Left lung (tissue), 10 donors: ENCODE data around the gene ELF1. TPM values are rescaled to one million over a fixed set of nuclear protein-coding genes. Genes with fewer than 3 reads are reported as not detected.
A peak's percentile ranks its signal among the peaks of the same experiment; 100 is the strongest.

Experiments used
- ATAC-seq: fragments of 200-7000 bp; cut with Tn5 transposase; one replicate; pipeline ENCODE4 v1.9.1; 2020; ENCODE audit warnings: moderate library complexity
- DNase-seq, 4 donors: peaks; one replicate each; pipeline ENCODE4 v3.0.0-alpha.2; 2013 to 2020
- H3K27ac ChIP-seq, 2 donors: fragments of 200-600 bp; sonication (generic) in 1 of 2; one replicate each; pipeline versions ENCODE4 v1.5.0 to v1.8.0; 2020 to 2021
- H3K27me3 ChIP-seq, 2 donors: fragments of 200-600 bp; sonication (generic) in 1 of 2; one replicate each; pipeline versions ENCODE4 v1.5.0 to v1.8.0; 2020 to 2021
- H3K36me3 ChIP-seq, 2 donors: fragments of 200-600 bp; sonication (generic) in 1 of 2; one replicate each; pipeline versions ENCODE4 v1.5.0 to v1.8.0; 2020 to 2021
- H3K4me1 ChIP-seq, 2 donors: fragments of 200-600 bp; one replicate each; pipeline ENCODE4 v1.8.0; 2021
- H3K4me3 ChIP-seq, 2 donors: fragments of 200-600 bp; sonication (generic) in 1 of 2; one replicate each; pipeline versions ENCODE4 v1.5.0 to v1.8.0; 2020 to 2021; ENCODE audit warnings: mild to moderate bottlenecking in 1 of 2
- H3K9me3 ChIP-seq, 2 donors: fragments of 200-600 bp; sonication (generic) in 1 of 2; one replicate each; pipeline versions ENCODE4 v1.5.0 to v1.8.0; 2020 to 2021
- intact Hi-C, 2 donors: fragments of 100-400 bp; cut with DNase I; formaldehyde crosslinking; loops; one replicate each; pipeline versions ENCODE4 v1.11.2 to v1.14.2; 2022
- polyA plus RNA-seq, 6 donors: library from polyadenylated mRNA; unstranded; fragments of 120-200 nt; gene quantifications; one replicate each; pipeline ENCODE4 v1.2.1, GENCODE V29; 2013; ENCODE audit not compliant: insufficient read length in 6 of 6
- total RNA-seq, 2 donors: library from RNA; stranded (reverse); fragmentation: NEBNext Ultra II Directional; extraction: Animal tissue kit (Norgen Biotek cat#: 25700); gene quantifications; one replicate each; pipeline ENCODE4 v1.2.1, GENCODE V29; 2021
- TF ChIP-seq, protein P1 (sequence below), 2 donors: fragments of 200-600 bp; sonication (generic) in 1 of 2; IDR thresholded peaks; one replicate each; pipeline versions ENCODE4 v1.5.0 to v1.8.0; 2021; ENCODE audit warnings: antibody characterized with exemption in 2 of 2
- donor health status: DM: no; HTN: yes; CAD: no.
- donor health status: DM: no; HTN: no; CAD: no.

Gene ELF1
- total and polyA plus RNA-seq, 8 donors = 46.6 to 84.6 (median 52.6) TPM

DNA sequence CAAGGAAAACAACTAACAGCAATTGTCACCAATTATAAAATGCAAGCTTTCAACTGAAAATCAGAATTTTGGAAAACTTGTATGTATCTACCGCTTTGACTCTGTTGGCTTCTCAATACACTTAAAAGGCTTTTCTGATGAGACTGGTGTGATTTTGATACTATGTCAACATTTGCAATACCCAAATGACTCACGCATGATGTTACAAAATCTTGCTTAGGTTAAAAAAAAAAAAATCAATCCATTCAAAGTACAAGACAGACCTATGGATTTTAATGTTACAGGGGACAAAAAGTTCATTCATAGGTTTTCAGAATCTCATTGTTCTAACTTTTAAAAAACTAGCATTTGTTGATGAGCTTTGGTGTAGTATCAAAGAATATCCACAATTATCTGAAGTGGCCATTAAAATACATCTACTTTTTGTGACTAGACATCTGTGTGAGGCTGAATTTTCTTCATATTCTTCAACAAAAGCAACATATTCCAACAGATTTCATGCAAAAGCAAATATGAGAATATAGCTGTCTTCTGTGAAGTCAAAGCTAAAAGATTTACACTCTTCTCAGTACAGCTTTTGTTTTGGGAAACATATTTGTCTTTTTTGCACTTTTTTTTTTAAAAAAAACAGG, 10.7 kb downstream of the ELF1 start:
- TF ChIP-seq, protein P1, sequence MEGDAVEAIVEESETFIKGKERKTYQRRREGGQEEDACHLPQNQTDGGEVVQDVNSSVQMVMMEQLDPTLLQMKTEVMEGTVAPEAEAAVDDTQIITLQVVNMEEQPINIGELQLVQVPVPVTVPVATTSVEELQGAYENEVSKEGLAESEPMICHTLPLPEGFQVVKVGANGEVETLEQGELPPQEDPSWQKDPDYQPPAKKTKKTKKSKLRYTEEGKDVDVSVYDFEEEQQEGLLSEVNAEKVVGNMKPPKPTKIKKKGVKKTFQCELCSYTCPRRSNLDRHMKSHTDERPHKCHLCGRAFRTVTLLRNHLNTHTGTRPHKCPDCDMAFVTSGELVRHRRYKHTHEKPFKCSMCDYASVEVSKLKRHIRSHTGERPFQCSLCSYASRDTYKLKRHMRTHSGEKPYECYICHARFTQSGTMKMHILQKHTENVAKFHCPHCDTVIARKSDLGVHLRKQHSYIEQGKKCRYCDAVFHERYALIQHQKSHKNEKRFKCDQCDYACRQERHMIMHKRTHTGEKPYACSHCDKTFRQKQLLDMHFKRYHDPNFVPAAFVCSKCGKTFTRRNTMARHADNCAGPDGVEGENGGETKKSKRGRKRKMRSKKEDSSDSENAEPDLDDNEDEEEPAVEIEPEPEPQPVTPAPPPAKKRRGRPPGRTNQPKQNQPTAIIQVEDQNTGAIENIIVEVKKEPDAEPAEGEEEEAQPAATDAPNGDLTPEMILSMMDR (IDR thresholded peaks at IDR 0.05) = no peak
- intact Hi-C loops = no loop called here
- Histone ChIP-seq H3K27me3 (no peaks in the 10 kb centered on the region), H3K9me3 (no peaks in the 10 kb centered on the region), H3K27ac (peak overlapping the region; percentile 11 to 20), H3K4me3 (no peak overlapping the region), H3K4me1 (peaks cover 16 to 96% of the 10 kb centered on the region in 2 donors), H3K36me3 (no peaks in the 10 kb centered on the region)
- DNase-seq = no peak
- ATAC-seq = peak; percentile 71

DNA sequence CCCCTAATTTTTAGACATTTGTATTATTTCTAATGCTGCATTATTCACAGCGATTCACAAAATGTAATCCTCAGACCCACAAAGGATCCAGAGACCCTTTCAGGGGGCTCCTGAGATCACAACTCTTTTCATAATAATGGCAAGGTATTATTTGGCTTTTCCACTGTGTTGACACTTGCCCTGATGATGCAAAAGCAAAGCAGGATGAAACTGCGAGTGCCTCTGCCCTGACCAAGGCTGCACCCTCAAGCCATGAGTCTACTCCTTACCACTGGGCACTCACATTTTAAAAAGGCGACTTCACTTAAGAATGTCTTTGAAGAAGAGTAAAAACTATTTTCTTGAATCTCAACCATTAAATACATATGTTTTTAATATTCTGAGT, 11.4 kb downstream of the ELF1 start:
- Histone ChIP-seq H3K9me3 (no peaks in the 10 kb centered on the region), H3K27ac (peak overlapping the region; percentile 11 to 20), H3K27me3 (no peaks in the 10 kb centered on the region), H3K36me3 (no peaks in the 10 kb centered on the region), H3K4me3 (no peak overlapping the region), H3K4me1 (peaks cover 16 to 96% of the 10 kb centered on the region in 2 donors)
- TF ChIP-seq, protein P1 (IDR thresholded peaks at IDR 0.05) = no peak
- intact Hi-C loops = no loop called here
- peak; percentile 62 for ATAC-seq
- no peak for DNase-seq

DNA sequence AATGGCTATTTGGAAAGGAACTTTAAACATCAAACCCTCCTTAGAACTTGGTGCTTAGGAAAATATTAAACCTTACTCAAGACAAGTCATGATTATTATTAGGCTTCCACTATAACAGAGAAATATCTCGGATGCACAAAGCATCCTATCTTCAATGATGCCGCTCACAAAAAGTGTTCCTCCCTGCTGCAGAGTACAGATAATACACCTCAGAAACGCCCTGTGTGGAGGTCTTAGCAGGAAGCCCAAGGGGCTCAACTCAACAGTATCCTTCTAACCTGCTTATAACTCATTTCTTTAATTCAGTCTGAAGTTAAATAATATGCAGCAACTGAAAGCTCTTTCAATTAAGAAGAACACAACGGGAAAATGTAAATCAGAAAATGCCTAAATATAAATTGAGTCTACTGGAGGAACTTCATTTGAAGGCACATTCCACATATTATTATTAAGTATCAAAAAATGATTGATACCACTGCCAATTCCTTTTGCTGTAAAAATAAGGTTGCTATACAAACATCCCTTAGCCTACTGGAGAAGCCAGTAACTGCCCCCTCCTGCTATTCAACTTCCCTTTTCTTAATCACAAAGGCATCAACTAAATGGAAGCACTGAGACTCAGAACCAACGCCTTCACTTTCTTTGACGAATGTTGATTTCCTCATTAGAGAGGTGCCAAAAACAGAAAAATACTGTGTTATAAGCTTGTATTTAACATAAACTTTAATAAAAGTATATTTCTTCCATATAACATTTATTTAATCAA, 12.0 kb downstream of the ELF1 start:
- no peaks in the 10 kb centered on the region for H3K27me3 ChIP-seq
- peak; percentile 43 for ATAC-seq
- H3K4me1 ChIP-seq = peaks cover 16 to 94% of the 10 kb centered on the region in 2 donors
- H3K27ac ChIP-seq = peak overlapping the region in 1 of 2 donors; percentile 20
- intact Hi-C loops = no loop called here
- TF ChIP-seq, protein P1 (IDR thresholded peaks at IDR 0.05) = no peak
- H3K9me3 ChIP-seq = no peaks in the 10 kb centered on the region
- DNase-seq = no peak
- no peak overlapping the region for H3K4me3 ChIP-seq
- H3K36me3 ChIP-seq = no peaks in the 10 kb centered on the region

DNA sequence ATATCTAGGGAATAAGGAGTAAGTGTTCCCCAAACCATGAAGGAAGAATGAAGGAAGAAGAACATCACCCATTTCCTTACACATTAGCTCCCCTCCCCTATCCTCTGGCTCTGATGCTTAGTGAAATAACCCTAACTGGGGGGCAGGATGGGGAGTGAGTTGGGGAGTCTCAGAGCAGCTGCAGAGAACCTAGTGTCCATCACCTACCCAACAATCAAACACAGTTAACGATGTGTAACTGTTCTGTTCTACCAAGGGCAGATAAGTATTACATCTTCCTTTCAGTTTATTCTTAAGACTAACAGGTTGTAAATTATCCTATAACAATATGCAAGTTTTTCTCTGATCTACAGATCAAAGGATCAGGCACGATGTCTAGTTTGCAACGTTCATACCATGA, 12.8 kb downstream of the ELF1 start:
- H3K36me3 ChIP-seq = no peaks in the 10 kb centered on the region
- intact Hi-C loops = no loop called here
- peak overlapping the region in 1 of 2 donors; percentile 77 for H3K27ac ChIP-seq
- no peaks in the 10 kb centered on the region for H3K27me3 ChIP-seq
- no peak overlapping the region for H3K4me3 ChIP-seq
- TF ChIP-seq, protein P1 (IDR thresholded peaks at IDR 0.05) = no peak
- H3K9me3 ChIP-seq = no peaks in the 10 kb centered on the region
- ATAC-seq (no peak), DNase-seq (no peak)
- peaks cover 16 to 92% of the 10 kb centered on the region in 2 donors for H3K4me1 ChIP-seq

DNA sequence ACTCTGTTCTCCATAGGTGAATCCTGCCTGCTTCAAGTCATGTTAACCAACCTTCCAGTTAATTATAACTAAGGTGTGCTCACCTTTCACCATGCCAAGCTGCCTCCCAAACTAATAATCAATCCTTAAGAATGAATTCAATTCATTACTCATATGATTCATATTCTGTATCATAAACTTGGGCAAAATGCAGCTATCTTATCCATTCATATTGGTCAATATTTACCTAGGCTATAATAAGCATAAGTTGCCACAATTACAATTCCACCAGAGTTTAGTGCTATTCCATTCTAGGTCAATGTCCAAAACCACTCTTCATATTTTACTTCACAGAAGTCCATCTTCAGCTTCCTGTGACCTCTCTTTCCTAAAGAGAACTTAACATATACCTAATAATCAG, 13.4 kb downstream of the ELF1 start:
- H3K4me3 ChIP-seq = no peak overlapping the region
- H3K36me3 ChIP-seq = no peaks in the 10 kb centered on the region
- DNase-seq (no peak), ATAC-seq (no peak)
- intact Hi-C loops = no loop called here
- peaks cover 16 to 92% of the 10 kb centered on the region in 2 donors for H3K4me1 ChIP-seq
- no peaks in the 10 kb centered on the region for H3K27me3 ChIP-seq
- no peaks in the 10 kb centered on the region for H3K9me3 ChIP-seq
- TF ChIP-seq, protein P1 (IDR thresholded peaks at IDR 0.05) = no peak
- H3K27ac ChIP-seq = peak overlapping the region in 1 of 2 donors; percentile 77
